Mucosa of descending colon (tissue), 3 donors: ENCODE data around the gene MRPL28. TPM values are rescaled to one million over a fixed set of nuclear protein-coding genes. Genes with fewer than 3 reads are reported as not detected.

Experiments
- ATAC-seq: fragments of 200-7000 bp; cut with Tn5 transposase; one replicate; pipeline ENCODE4 v1.9.1; 2020; ENCODE audit warnings: mild to moderate bottlenecking, moderate library complexity
- DNase-seq, 3 donors: peaks; one replicate each; pipeline ENCODE4 v3.0.0-alpha.2; 2020
- H3K36me3 ChIP-seq: fragments of 200-600 bp; one replicate; pipeline ENCODE4 v1.8.0; 2021; ENCODE audit warnings: low read depth, mild to moderate bottlenecking
- H3K4me1 ChIP-seq: fragments of 200-600 bp; one replicate; pipeline ENCODE4 v1.8.0; 2021; ENCODE audit warnings: low read depth, mild to moderate bottlenecking
- H3K4me3 ChIP-seq: fragments of 200-600 bp; one replicate; pipeline ENCODE4 v1.8.0; 2021; ENCODE audit warnings: mild to moderate bottlenecking
- H3K9me3 ChIP-seq: fragments of 200-600 bp; one replicate; pipeline ENCODE4 v1.8.0; 2021; ENCODE audit warnings: mild to moderate bottlenecking
- intact Hi-C, 2 donors: fragments of 100-400 bp; cut with DNase I in 1 of 2; cut with micrococcal nuclease in 1 of 2; formaldehyde crosslinking; loops; one replicate each; pipeline versions ENCODE4 v1.11.0 to v1.11.1; 2022; cut with DNase I, micrococcal nuclease
- total RNA-seq, 3 donors: library from RNA; stranded (reverse); fragmentation: NEBNext Ultra II Directional in 2 of 3; extraction: Animal tissue kit (Norgen Biotek cat#: 25700) in 2 of 3; gene quantifications; one replicate each; pipeline versions ENCODE4 v1.2.1 to v1.2.4, GENCODE V29; 2021 to 2023
- TF ChIP-seq, protein P1 (sequence below): fragments of 200-600 bp; IDR thresholded peaks from one replicate; pipeline ENCODE4 v1.8.0; 2022; ENCODE audit warnings: antibody characterized with exemption, mild to moderate bottlenecking
- donor health status: DM: no; HTN: no; CAD: no; lungs with moderate emphysema.
- donor health status: DM: no; HTN: no; CAD: no.
- donor health status: DM: no; HTN: yes; CAD: no.

MRPL28 gene
- total RNA-seq, 3 donors from 2014 or later: 39.7 to 53.8 (median 49.1) TPM

DNA sequence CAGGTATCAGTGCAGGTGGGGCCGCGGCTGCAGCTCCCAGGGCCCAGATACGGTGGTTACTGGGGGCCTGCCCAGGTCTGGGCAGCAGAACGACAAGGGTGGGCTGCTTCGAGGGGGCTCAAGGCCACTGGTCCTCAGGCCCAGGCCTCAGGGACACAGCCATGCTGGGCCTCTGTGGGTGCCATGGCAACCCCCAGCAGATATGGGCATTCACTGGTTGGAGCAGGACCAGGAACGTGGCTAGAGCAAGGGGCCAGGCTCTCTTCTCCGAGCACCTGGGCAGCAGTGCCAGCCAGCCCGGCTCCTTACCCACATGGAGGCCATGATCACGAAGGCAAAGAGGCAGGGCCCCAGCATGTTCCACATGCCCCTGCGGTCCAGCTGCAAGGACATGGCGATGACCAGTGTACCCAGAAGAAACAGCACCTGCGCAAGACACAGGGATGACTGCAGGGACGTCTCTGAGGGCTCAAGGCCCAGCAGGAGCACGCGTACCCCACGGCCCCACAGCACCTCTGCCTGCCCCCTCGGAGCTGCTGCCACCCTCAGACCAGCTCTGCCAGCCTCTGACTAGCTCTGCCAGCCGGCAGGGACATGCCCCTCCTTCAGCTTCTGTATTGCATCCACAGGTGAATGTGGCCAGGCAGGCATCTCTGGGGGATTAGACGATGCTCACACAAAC lies 2.1 kb upstream of the MRPL28 start:
- ATAC-seq (no peak), DNase-seq (peak in 1 of 3 donors; percentile 23)
- TF ChIP-seq, protein P1, sequence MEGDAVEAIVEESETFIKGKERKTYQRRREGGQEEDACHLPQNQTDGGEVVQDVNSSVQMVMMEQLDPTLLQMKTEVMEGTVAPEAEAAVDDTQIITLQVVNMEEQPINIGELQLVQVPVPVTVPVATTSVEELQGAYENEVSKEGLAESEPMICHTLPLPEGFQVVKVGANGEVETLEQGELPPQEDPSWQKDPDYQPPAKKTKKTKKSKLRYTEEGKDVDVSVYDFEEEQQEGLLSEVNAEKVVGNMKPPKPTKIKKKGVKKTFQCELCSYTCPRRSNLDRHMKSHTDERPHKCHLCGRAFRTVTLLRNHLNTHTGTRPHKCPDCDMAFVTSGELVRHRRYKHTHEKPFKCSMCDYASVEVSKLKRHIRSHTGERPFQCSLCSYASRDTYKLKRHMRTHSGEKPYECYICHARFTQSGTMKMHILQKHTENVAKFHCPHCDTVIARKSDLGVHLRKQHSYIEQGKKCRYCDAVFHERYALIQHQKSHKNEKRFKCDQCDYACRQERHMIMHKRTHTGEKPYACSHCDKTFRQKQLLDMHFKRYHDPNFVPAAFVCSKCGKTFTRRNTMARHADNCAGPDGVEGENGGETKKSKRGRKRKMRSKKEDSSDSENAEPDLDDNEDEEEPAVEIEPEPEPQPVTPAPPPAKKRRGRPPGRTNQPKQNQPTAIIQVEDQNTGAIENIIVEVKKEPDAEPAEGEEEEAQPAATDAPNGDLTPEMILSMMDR: no peak
- peaks cover 9% of the 10 kb centered on the region for H3K36me3 ChIP-seq
- no peaks in the 10 kb centered on the region for H3K9me3 ChIP-seq
- peaks cover 11% of the 10 kb centered on the region for H3K4me1 ChIP-seq
- no peak overlapping the region for H3K4me3 ChIP-seq
- intact Hi-C loops: no loop called here

DNA sequence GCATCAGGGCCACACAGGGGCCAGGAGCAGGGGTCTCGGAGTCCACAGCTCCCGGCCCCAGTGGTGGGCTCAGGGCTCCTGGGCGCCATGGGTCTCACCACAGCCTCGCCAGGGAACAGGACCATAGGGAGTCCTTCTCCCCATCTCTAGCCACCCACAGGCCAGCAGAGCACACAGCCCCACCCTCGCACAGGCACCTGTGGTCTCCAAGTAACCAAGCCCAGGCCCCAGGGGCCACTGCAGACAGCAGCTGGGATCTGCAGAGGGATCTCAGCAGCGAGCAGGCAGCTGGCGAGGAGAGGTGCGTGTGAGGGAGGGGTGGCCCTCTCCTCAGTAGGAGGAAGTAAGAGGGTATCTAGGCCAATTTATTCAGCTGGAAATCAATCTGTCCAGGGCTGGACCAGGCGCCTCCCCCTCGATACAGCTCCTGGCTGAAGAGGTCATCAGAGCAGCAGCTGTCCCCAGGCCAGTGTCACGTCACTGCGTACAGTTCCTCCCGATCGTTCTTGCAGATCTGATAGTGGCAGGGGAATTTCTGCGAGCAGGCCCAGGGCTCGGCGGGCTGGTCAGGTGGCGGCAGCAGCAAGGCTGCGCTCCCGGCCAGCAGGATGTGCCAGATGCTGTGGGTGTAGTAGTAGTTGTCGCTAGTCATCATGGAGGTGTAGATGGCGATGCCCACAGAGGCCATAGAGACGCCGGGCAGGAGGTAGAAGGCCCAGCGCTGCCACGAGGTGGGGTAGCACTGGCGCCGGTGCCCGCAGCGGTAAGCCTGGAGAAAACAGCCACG lies 1.4 kb upstream of the MRPL28 start:
- peaks cover 9% of the 10 kb centered on the region for H3K36me3 ChIP-seq
- peak in 1 of 3 donors; percentile 32 for DNase-seq
- intact Hi-C loops: no loop called here

DNA sequence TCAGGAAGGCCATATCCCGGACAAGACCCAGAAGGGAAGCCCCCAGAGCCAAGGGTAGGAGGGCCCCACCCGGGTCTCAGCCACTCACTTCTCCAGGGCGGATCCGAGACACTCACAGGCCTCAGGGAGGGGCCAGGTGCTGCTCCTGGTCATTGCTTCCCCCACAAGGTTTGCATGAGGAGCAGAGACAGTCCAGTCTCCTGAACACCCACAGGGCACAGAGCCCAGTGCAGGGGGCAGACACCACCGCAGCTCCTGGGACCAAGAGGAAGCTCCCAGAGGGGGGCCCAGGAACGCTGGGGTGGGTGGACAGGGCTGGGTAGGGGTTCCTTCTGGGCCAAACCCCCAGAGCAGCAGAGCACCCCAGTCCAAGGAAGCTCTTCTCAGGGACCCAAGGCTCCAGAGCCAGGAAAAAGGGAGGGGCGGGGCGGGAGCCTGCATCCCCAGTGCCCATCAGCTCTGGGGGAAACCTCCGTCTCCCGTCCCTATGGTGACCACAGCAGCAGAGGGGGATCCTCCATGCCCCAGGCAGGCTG lies 709 bp upstream of the MRPL28 start:
- ATAC-seq (peak; percentile 4), DNase-seq (peak in 2 of 3 donors; percentile 60 to 66)
- no peak overlapping the region for H3K4me3 ChIP-seq
- H3K36me3 ChIP-seq: peaks cover 9% of the 10 kb centered on the region
- intact Hi-C loops: no loop called here
- H3K4me1 ChIP-seq: peaks cover 11% of the 10 kb centered on the region
- TF ChIP-seq, protein P1: no peak
- H3K9me3 ChIP-seq: no peaks in the 10 kb centered on the region

More for the DNA sequence above, 1.4 kb upstream of the MRPL28 start:
- TF ChIP-seq, protein P1: no peak
- H3K4me1 ChIP-seq: peaks cover 11% of the 10 kb centered on the region
- no peak overlapping the region for H3K4me3 ChIP-seq
- no peak for ATAC-seq
- H3K9me3 ChIP-seq: no peaks in the 10 kb centered on the region

DNA sequence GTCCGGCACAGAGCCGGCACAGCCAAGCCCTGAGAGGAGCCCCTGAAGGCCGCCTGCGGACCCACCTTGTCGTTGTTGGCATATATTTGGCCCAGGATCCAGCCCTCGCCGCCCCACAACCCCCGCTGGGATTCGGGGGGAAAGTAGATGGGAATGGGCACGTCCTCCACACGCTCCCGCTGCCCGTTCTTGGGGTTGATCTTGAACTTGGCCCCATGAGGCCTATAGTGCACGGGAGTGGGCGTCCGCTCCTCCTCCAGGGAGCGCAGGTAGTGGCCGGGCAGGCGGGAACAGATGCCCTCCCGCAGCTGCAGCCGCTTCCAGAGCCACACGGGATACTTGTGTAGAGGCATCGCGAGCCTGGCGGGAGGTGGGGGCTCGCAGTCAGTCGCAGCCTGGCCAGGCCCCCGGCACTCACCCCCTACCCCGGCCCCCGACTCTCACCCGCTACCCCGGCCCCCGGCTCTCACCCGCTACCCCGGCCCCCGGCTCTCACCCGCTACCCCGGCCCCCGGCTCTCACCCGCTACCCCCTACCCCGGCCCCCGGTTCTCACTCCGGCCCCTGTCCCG lies 387 bp downstream of the MRPL28 start:
- peak; percentile 56 for ATAC-seq

DNA sequence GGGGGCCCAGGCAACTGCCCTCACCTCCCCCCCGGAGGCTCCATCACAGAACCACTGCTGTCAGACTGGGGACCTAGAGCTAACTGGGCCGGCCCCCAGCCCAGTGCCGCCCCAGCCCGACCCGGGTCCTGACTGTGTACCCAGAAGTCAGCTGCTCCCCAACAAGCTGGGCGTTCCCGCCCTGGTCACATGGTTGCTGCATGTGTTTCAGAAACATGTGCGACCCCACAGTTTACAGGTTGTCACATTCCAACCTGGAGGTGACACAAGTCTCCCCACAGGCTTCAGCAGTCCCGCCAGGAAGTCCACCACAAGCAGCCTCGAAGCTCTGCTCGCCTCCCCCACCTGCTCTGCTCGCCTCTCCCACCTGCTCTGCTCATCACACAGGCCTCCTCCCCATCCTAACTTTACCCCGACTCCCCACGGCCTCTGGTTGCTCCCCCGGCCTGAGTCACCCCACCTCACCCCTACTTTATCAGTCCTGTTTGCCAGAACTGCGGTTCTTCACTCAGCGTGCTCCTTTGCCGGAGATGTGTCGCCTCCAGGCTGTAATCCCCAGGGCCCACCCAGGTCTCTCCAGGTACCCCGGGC lies 968 bp downstream of the MRPL28 start:
- DNase-seq: peak in 2 of 3 donors; percentile 33 to 52
- intact Hi-C loops: no loop called here
- peaks cover 15% of the 10 kb centered on the region for H3K4me1 ChIP-seq
- H3K4me3 ChIP-seq: no peak overlapping the region
- peaks cover 5% of the 10 kb centered on the region for H3K36me3 ChIP-seq
- H3K9me3 ChIP-seq: no peaks in the 10 kb centered on the region
- ATAC-seq: no peak
- TF ChIP-seq, protein P1: no peak

More for the DNA sequence above, 387 bp downstream of the MRPL28 start:
- Histone ChIP-seq H3K36me3 (peaks cover 9% of the 10 kb centered on the region), H3K4me3 (no peak overlapping the region), H3K9me3 (no peaks in the 10 kb centered on the region), H3K4me1 (peaks cover 11% of the 10 kb centered on the region)
- DNase-seq: peak in 1 of 3 donors; percentile 48
- TF ChIP-seq, protein P1: no peak
- intact Hi-C loops: no loop called here
